ENCODE results near the gene TRIOBP.

TRIOBP gene

DNA sequence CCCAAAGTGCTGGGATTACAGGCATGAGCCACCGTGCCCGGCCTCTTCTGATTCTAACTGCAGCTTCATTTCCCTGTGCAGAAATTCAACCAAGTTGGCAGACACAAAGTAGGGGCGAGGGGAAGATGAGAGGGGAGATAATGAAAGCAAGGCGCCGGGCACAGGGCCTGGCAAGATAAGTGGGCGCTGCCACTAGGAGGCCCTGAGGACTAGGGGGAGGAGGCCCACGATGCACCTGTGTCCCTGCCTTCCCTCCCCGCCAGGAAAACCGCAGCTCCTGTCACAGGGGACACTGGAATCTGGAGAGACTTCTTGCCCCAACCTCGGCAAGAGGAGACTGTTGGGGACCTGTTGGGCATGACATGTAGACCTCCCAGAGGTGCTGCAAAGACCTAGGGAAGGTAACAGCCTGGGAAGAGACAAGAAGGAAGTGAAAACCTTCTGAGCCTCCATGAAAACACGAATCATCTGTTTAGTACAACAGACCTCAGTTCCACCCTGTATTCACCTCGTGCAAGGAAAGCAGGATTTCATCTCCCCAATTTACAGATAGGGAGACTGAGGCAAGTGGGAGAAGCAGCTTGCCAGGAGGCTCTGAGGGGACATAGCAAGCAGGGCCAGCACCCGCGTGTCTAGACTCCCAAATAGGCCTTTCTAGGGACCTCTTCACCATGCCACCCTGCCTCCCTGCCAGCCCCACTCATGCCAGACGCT lies 24.5 kb upstream of the TRIOBP start:
- H3K27me3 ChIP-seq (ENCODE audit: control insufficient read depth in 2 of 2, insufficient read depth in 2 of 2, low read length in 2 of 2), result no peaks in the 10 kb centered on the region
- H3K9me3 ChIP-seq (ENCODE audit: control insufficient read depth in 2 of 2, low read length in 2 of 2), result no peaks in the 10 kb centered on the region
- H3K36me3 ChIP-seq (ENCODE audit: control insufficient read depth in 2 of 2, insufficient read depth in 2 of 2, low read length in 2 of 2), result no peaks in the 10 kb centered on the region
- no peak overlapping the region for H3K4me3 ChIP-seq (ENCODE audit: low read length in 2 of 2)
- H3K4me1 ChIP-seq (ENCODE audit: control insufficient read depth in 2 of 2, insufficient read depth in 2 of 2, low read length in 2 of 2), result peaks cover 36 to 38% of the 10 kb centered on the region in 2 donors
- peak overlapping the region in 1 of 2 donors; percentile 38 for H3K27ac ChIP-seq (ENCODE audit: low read depth in 2 of 2, low read length in 2 of 2)
- peak overlapping the region in 1 of 2 donors; percentile 5 for H3K9ac ChIP-seq (ENCODE audit: low read depth in 1 of 2, low read length in 2 of 2)

DNA sequence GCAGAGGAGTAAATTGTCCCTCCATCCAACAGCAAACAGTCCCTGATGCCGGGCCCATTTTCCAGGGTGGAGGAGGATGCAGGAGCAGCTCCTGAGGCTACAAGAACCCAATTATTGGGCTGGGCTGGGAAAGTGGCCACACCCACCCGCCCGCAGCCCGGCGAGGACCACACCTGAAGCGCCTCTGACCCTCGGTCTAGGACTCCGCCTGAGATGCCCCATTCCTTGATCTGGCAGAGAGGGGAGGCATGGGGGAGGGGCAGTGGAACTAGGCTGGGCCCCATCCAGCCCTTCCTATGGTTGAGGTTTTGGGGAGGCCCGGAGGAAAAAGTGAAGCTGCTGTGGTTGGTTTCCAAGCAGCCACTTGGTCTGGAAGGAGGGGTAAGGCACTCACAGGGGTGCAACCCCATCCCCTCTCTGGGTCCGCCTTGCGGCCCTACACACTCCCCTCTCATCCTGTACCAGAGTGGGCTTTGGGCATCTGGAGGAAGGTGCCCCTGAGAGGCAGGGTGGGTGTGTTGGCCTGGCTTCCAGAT lies 23.9 kb upstream of the TRIOBP start:
- Histone ChIP-seq H3K4me3 (ENCODE audit: low read length in 2 of 2) (no peak overlapping the region), H3K27me3 (ENCODE audit: control insufficient read depth in 2 of 2, insufficient read depth in 2 of 2, low read length in 2 of 2) (no peaks in the 10 kb centered on the region), H3K27ac (ENCODE audit: low read depth in 2 of 2, low read length in 2 of 2) (peak overlapping the region in 1 of 2 donors; percentile 38), H3K9me3 (ENCODE audit: control insufficient read depth in 2 of 2, low read length in 2 of 2) (no peaks in the 10 kb centered on the region), H3K9ac (ENCODE audit: low read depth in 1 of 2, low read length in 2 of 2) (peak overlapping the region in 1 of 2 donors; percentile 5), H3K4me1 (ENCODE audit: control insufficient read depth in 2 of 2, insufficient read depth in 2 of 2, low read length in 2 of 2) (peaks cover 37 to 38% of the 10 kb centered on the region in 2 donors), H3K36me3 (ENCODE audit: control insufficient read depth in 2 of 2, insufficient read depth in 2 of 2, low read length in 2 of 2) (no peaks in the 10 kb centered on the region)

DNA sequence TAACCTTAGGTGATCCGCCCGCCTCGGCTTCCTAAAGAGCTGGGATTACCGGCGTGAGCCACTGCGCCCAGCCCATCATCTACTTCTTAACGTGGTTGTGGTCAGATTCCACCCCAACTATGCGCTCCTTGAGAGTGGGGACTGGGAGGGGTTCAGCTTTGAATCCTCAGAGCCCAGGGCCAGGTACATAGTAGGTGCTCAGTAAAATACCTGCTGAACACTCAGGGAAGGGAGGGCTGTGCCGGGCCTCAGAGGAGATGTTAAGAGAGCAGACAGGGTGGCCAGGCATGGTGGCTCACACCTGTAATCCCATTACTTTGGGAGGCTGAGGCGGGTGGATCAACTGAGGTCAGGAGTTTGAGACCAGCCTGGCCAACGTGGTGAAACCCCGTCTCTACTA lies 22.6 kb upstream of the TRIOBP start:
- Histone ChIP-seq H3K36me3 (ENCODE audit: control insufficient read depth in 2 of 2, insufficient read depth in 2 of 2, low read length in 2 of 2) (peaks cover 0 to 3% of the 10 kb centered on the region in 2 donors), H3K27ac (ENCODE audit: low read depth in 2 of 2, low read length in 2 of 2) (peak overlapping the region; percentile 68 to 96), H3K4me1 (ENCODE audit: control insufficient read depth in 2 of 2, insufficient read depth in 2 of 2, low read length in 2 of 2) (peaks cover 37 to 42% of the 10 kb centered on the region in 2 donors), H3K27me3 (ENCODE audit: control insufficient read depth in 2 of 2, insufficient read depth in 2 of 2, low read length in 2 of 2) (no peaks in the 10 kb centered on the region), H3K9me3 (ENCODE audit: control insufficient read depth in 2 of 2, low read length in 2 of 2) (no peaks in the 10 kb centered on the region), H3K4me3 (ENCODE audit: low read length in 2 of 2) (no peak overlapping the region), H3K9ac (ENCODE audit: low read depth in 1 of 2, low read length in 2 of 2) (no peak overlapping the region)

DNA sequence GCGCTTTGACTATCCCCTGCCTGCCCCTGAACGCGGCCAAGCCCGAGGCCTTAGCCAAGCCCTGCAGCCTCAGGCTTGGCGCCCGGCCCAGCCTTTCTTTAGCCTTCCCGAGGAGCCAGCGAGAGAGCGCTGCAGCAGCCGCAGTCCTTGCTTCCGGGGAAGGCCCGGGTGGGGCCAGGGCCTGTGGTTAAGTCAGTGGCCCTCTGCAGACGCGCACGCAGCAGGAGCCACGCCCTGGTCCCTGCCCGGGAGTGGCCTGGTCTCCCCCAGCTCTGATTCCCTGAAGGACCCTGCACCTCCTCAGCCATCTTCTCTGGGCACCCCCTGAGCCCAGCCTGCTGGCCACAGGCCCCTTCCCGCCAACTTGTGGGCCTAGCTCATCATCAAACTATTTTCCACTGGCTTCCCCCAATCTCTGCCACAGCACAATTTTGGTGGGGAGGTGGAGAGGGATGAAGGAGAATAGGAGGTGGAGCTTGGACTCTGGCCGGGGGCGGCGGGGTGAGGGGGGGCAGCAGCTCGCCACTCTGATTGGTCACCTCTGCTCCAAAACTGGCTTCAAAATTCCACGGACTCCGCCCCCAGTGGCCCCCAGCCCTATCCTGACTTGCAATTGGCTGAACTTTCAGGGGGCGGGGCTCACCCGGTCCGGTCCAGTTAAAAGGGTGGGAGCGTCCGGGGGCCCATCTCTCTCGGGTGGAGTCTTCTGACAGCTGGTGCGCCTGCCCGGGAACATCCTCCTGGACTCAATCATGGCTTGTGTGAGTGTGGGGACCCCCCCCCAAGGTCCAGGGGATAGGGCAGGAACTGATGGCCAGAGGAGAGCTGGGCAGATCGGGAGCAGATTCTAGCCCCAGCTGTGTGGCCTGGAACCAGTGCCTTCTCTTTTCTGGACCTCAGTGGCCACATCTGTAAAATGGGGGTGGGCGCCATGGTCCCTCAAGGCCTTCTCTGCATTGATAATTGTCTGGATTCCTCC lies 21.6 kb upstream of the TRIOBP start, which contains the start of gene LGALS1:
LGALS1 (plus strand) TSS at position 686 of the 979 bp plus-strand sequence; CDS start at position 753, 67 bp downstream.
- no peaks in the 10 kb centered on the region for H3K9me3 ChIP-seq (ENCODE audit: control insufficient read depth in 2 of 2, low read length in 2 of 2)
- peak within 1 kb of the TSS; percentile 93 to 96 for H3K27ac ChIP-seq (ENCODE audit: low read depth in 2 of 2, low read length in 2 of 2)
- peak within 1 kb of the TSS; percentile 73 to 78 for H3K9ac ChIP-seq (ENCODE audit: low read depth in 1 of 2, low read length in 2 of 2)
- H3K4me1 ChIP-seq (ENCODE audit: control insufficient read depth in 2 of 2, insufficient read depth in 2 of 2, low read length in 2 of 2), result peaks cover 37 to 42% of the 10 kb centered on the region in 2 donors
- H3K27me3 ChIP-seq (ENCODE audit: control insufficient read depth in 2 of 2, insufficient read depth in 2 of 2, low read length in 2 of 2), result no peaks in the 10 kb centered on the region
- H3K4me3 ChIP-seq (ENCODE audit: low read length in 2 of 2), result peak within 1 kb of the TSS; percentile 60 to 81
- H3K36me3 ChIP-seq (ENCODE audit: control insufficient read depth in 2 of 2, insufficient read depth in 2 of 2, low read length in 2 of 2), result peaks cover 0 to 3% of the 10 kb centered on the region in 2 donors

DNA sequence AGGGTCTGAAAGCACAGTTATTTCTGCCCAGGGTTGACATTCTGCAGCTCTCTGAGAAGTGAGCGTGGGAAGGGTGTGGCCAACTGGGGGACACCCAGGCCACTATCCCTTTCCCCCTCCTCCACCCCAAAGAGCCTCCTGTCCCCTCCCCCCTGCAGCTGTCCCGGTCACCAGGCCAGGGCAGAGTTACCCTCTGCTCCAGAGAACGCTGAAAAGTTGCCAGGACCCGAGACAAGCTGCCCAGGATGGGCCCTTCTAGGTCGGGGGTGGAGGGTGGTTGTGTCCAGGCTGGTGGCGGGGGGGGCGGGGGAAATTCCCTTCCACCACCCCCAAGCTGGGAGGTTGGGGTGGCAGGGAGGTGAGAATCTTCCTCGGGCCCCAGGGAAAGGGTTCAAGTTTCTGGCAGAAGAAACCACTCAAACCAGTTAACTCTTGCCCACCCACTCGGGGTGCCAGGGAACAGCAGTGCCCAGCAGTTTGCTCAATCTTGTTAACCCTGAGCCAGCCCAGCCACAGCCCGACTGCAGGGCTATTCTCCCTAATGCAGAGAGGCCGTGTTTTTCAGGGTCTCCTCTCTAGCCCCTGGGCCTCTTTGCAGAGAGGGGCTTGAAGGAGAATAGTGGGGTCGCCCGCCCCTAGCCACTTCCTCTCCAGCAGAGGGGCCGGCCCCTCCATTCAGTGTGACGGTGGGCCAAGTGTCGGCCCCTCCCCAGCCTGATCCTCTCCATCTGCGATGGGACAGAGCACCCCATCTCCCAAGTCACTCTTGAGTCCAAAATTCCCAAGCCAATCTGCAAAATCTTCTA lies 20.7 kb upstream of the TRIOBP start:
- peak overlapping the region; percentile 73 to 78 for H3K9ac ChIP-seq (ENCODE audit: low read depth in 1 of 2, low read length in 2 of 2)
- H3K4me3 ChIP-seq (ENCODE audit: low read length in 2 of 2), result peak overlapping the region; percentile 60 to 81
- H3K27ac ChIP-seq (ENCODE audit: low read depth in 2 of 2, low read length in 2 of 2), result peak overlapping the region; percentile 93 to 96
- no peaks in the 10 kb centered on the region for H3K27me3 ChIP-seq (ENCODE audit: control insufficient read depth in 2 of 2, insufficient read depth in 2 of 2, low read length in 2 of 2)
- H3K9me3 ChIP-seq (ENCODE audit: control insufficient read depth in 2 of 2, low read length in 2 of 2), result no peaks in the 10 kb centered on the region
- peaks cover 39 to 45% of the 10 kb centered on the region in 2 donors for H3K4me1 ChIP-seq (ENCODE audit: control insufficient read depth in 2 of 2, insufficient read depth in 2 of 2, low read length in 2 of 2)
- peaks cover 0 to 3% of the 10 kb centered on the region in 2 donors for H3K36me3 ChIP-seq (ENCODE audit: control insufficient read depth in 2 of 2, insufficient read depth in 2 of 2, low read length in 2 of 2)

DNA sequence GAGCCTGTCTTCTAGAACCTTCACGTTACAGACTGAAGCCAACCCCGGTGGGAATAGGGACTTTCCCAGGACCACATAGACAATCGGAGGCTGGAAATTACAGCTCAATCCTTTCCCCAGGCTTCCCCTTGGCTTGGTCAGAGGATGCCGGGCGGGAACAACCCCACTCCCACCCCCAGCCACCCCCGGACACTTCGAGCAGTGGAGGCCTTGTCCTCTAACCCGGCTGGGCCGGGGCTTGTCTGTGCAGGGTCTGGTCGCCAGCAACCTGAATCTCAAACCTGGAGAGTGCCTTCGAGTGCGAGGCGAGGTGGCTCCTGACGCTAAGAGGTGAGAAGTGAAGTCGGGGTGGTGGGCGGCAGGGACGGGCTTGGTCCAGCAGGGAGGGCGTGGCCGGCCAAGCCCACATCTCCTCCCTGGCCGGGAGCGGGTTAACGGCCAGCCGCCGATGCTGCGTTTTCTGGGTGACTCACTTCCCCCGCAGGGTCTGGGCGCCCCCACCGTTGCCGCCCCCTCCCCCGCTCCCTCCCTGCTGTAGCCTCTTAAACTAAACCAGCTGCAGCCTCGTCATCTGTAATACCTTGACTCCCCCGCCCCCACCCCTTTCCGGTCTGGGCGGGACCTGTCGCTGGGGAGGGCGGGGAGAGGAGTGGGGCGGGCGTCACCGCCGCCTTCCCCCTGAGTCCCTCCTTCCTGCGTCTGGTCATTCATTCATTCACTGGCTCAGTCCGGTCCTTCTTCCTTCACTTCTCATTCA lies 19.9 kb upstream of the TRIOBP start:
- Histone ChIP-seq H3K9me3 (ENCODE audit: control insufficient read depth in 2 of 2, low read length in 2 of 2) (no peaks in the 10 kb centered on the region), H3K4me3 (ENCODE audit: low read length in 2 of 2) (peak overlapping the region; percentile 60 to 81), H3K27ac (ENCODE audit: low read depth in 2 of 2, low read length in 2 of 2) (peak overlapping the region; percentile 93 to 96), H3K27me3 (ENCODE audit: control insufficient read depth in 2 of 2, insufficient read depth in 2 of 2, low read length in 2 of 2) (no peaks in the 10 kb centered on the region), H3K9ac (ENCODE audit: low read depth in 1 of 2, low read length in 2 of 2) (peak overlapping the region; percentile 73 to 78), H3K4me1 (ENCODE audit: control insufficient read depth in 2 of 2, insufficient read depth in 2 of 2, low read length in 2 of 2) (peaks cover 45 to 53% of the 10 kb centered on the region in 2 donors), H3K36me3 (ENCODE audit: control insufficient read depth in 2 of 2, insufficient read depth in 2 of 2, low read length in 2 of 2) (peaks cover 0 to 3% of the 10 kb centered on the region in 2 donors)

DNA sequence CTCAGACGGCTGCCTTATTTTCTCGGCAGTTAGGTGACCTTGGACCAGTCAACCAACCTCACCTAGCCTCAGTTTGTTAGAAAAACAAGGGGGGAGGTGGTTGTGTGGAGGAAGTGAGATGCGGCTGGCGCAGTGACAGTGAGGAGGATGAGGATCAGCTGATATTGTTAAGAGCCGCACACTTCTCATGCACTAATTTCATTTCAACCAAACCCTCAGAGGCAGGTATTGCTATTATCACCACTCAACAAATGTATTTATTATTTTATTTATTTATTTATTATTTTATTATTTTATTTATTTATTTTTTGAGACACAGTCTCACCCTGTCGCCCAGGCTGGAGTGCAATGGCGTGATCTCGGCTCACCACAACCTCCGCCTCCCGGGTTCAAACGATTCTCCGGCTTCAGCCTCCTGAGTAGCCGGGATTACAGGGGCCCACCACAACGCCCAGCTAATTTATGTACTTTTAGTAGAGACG lies 19.3 kb upstream of the TRIOBP start:
- Histone ChIP-seq H3K4me3 (ENCODE audit: low read length in 2 of 2) (peak overlapping the region; percentile 60 to 71), H3K27ac (ENCODE audit: low read depth in 2 of 2, low read length in 2 of 2) (peak overlapping the region; percentile 93 to 96), H3K27me3 (ENCODE audit: control insufficient read depth in 2 of 2, insufficient read depth in 2 of 2, low read length in 2 of 2) (no peaks in the 10 kb centered on the region), H3K36me3 (ENCODE audit: control insufficient read depth in 2 of 2, insufficient read depth in 2 of 2, low read length in 2 of 2) (peaks cover 0 to 3% of the 10 kb centered on the region in 2 donors), H3K9ac (ENCODE audit: low read depth in 1 of 2, low read length in 2 of 2) (peak overlapping the region; percentile 54 to 73), H3K4me1 (ENCODE audit: control insufficient read depth in 2 of 2, insufficient read depth in 2 of 2, low read length in 2 of 2) (peaks cover 40 to 53% of the 10 kb centered on the region in 2 donors), H3K9me3 (ENCODE audit: control insufficient read depth in 2 of 2, low read length in 2 of 2) (no peaks in the 10 kb centered on the region)

DNA sequence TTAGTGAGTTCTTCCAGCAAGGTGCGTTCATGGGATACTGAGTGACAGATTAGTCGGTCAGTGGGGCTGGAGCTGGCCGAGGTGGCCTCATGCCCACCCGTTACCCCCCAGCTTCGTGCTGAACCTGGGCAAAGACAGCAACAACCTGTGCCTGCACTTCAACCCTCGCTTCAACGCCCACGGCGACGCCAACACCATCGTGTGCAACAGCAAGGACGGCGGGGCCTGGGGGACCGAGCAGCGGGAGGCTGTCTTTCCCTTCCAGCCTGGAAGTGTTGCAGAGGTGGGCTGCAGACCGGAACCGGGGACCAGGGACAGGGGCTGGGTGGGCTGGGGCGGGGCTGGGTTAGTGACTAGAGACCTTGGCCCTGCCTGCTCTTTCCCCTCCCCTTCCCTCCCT lies 18.5 kb upstream of the TRIOBP start:
- Histone ChIP-seq H3K27me3 (ENCODE audit: control insufficient read depth in 2 of 2, insufficient read depth in 2 of 2, low read length in 2 of 2) (no peaks in the 10 kb centered on the region), H3K9me3 (ENCODE audit: control insufficient read depth in 2 of 2, low read length in 2 of 2) (no peaks in the 10 kb centered on the region), H3K9ac (ENCODE audit: low read depth in 1 of 2, low read length in 2 of 2) (peak overlapping the region in 1 of 2 donors; percentile 14), H3K36me3 (ENCODE audit: control insufficient read depth in 2 of 2, insufficient read depth in 2 of 2, low read length in 2 of 2) (peaks cover 0 to 3% of the 10 kb centered on the region in 2 donors), H3K27ac (ENCODE audit: low read depth in 2 of 2, low read length in 2 of 2) (peak overlapping the region in 1 of 2 donors; percentile 16), H3K4me3 (ENCODE audit: low read length in 2 of 2) (no peak overlapping the region), H3K4me1 (ENCODE audit: control insufficient read depth in 2 of 2, insufficient read depth in 2 of 2, low read length in 2 of 2) (peaks cover 34 to 47% of the 10 kb centered on the region in 2 donors)

DNA sequence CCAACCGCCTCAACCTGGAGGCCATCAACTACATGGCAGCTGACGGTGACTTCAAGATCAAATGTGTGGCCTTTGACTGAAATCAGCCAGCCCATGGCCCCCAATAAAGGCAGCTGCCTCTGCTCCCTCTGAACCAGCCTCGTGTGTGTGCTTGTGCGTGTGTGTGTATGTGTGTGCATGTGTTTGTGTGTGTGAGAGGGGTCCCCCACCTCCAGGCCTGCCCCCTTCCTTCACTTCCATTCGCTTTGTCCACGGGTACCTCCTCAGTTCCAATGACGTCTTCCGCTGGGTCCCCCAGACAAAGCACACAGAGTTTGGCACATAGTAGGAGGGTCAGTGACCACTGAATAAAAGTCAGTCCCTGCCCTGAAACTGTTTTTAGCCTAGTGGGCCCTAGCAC lies 17.2 kb upstream of the TRIOBP start:
- no peak overlapping the region for H3K27ac ChIP-seq (ENCODE audit: low read depth in 2 of 2, low read length in 2 of 2)
- H3K36me3 ChIP-seq (ENCODE audit: control insufficient read depth in 2 of 2, insufficient read depth in 2 of 2, low read length in 2 of 2), result peaks cover 0 to 3% of the 10 kb centered on the region in 2 donors
- H3K4me1 ChIP-seq (ENCODE audit: control insufficient read depth in 2 of 2, insufficient read depth in 2 of 2, low read length in 2 of 2), result peaks cover 30 to 44% of the 10 kb centered on the region in 2 donors
- no peaks in the 10 kb centered on the region for H3K27me3 ChIP-seq (ENCODE audit: control insufficient read depth in 2 of 2, insufficient read depth in 2 of 2, low read length in 2 of 2)
- no peaks in the 10 kb centered on the region for H3K9me3 ChIP-seq (ENCODE audit: control insufficient read depth in 2 of 2, low read length in 2 of 2)
- H3K4me3 ChIP-seq (ENCODE audit: low read length in 2 of 2), result no peak overlapping the region
- no peak overlapping the region for H3K9ac ChIP-seq (ENCODE audit: low read depth in 1 of 2, low read length in 2 of 2)
